Trophoblast cell (in vitro differentiated cells and primary cell): ENCODE measurements around the gene XPR1.

Experiments used
- DNase-seq, 2 donors: peaks; one replicate each; pipeline ENCODE4 v3.0.0-alpha.2; 2016
- H2AFZ ChIP-seq: 2 replicates; pipeline ENCODE4 v1.6.1; 2013; ENCODE audit warnings: low read length, moderate library complexity, mild to moderate bottlenecking; ENCODE audit not compliant: insufficient read depth, poor library complexity
- H2AK5ac ChIP-seq: 2 replicates; pipeline ENCODE4 v1.6.1; 2013; ENCODE audit warnings: mild to moderate bottlenecking, low read length
- H2BK120ac ChIP-seq: 2 replicates; pipeline ENCODE4 v1.6.1; 2013; ENCODE audit warnings: low read length, mild to moderate bottlenecking, moderate library complexity; ENCODE audit not compliant: insufficient read depth, poor library complexity
- H2BK12ac ChIP-seq: 2 replicates; pipeline ENCODE4 v1.6.1; 2013; ENCODE audit warnings: mild to moderate bottlenecking, low read length, moderate library complexity
- H2BK5ac ChIP-seq: 2 replicates; pipeline ENCODE4 v1.6.1; 2013; ENCODE audit warnings: low read length, low read depth, moderate library complexity, mild to moderate bottlenecking; ENCODE audit not compliant: poor library complexity
- H3K14ac ChIP-seq: 2 replicates; pipeline ENCODE4 v1.6.1; 2013; ENCODE audit warnings: mild to moderate bottlenecking, low read length
- H3K18ac ChIP-seq: 2 replicates; pipeline ENCODE4 v1.6.1; 2013; ENCODE audit warnings: mild to moderate bottlenecking, low read length
- H3K23ac ChIP-seq: 2 replicates; pipeline ENCODE4 v1.6.1; 2013; ENCODE audit warnings: low read length
- H3K27ac ChIP-seq: 2 replicates; pipeline ENCODE4 v1.5.1; 2013; ENCODE audit warnings: low read depth, mild to moderate bottlenecking, inconsistent platforms, low read length, moderate library complexity
- H3K27me3 ChIP-seq: 2 replicates; pipeline ENCODE4 v1.6.1; 2013; ENCODE audit warnings: inconsistent platforms, mild to moderate bottlenecking, low read length, moderate library complexity; ENCODE audit not compliant: insufficient read depth
- H3K36me3 ChIP-seq, 2 experiments: 1 replicate in 1 of 2; 2 replicates in 1 of 2; pipeline ENCODE4 v1.6.1; 2013; ENCODE audit warnings: low read length in 2 of 2, mild to moderate bottlenecking in 2 of 2, moderate library complexity in 1 of 2; ENCODE audit not compliant: insufficient read depth in 2 of 2, control insufficient read depth in 1 of 2
- H3K4ac ChIP-seq: 2 replicates; pipeline ENCODE4 v1.6.1; 2013; ENCODE audit warnings: low read depth, mild to moderate bottlenecking, low read length, moderate library complexity
- H3K4me1 ChIP-seq, 2 experiments: 1 replicate in 1 of 2; 2 replicates in 1 of 2; pipeline ENCODE4 v1.6.1; 2013; ENCODE audit warnings: low read length in 2 of 2, mild to moderate bottlenecking in 2 of 2, moderate library complexity in 1 of 2; ENCODE audit not compliant: insufficient read depth in 2 of 2, control insufficient read depth in 1 of 2
- H3K4me2 ChIP-seq: 2 replicates; pipeline ENCODE4 v1.6.1; 2013; ENCODE audit warnings: inconsistent platforms, mild to moderate bottlenecking, low read length, moderate library complexity
- H3K4me3 ChIP-seq: 2 replicates; pipeline ENCODE4 v1.5.1; 2013; ENCODE audit warnings: mild to moderate bottlenecking, low read depth, low read length, inconsistent platforms
- H3K79me1 ChIP-seq: one replicate; pipeline ENCODE4 v1.6.1; 2013; ENCODE audit warnings: low read length
- H3K79me2 ChIP-seq: 2 replicates; pipeline ENCODE4 v1.6.1; 2013; ENCODE audit warnings: low read length, mild to moderate bottlenecking; ENCODE audit not compliant: control insufficient read depth, insufficient read depth, poor library complexity
- H3K9ac ChIP-seq: 2 replicates; pipeline ENCODE4 v1.6.1; 2013; ENCODE audit warnings: mild to moderate bottlenecking, low read length
- H3K9me3 ChIP-seq: 2 replicates; pipeline ENCODE4 v1.6.1; 2013; ENCODE audit warnings: low read depth, mild to moderate bottlenecking, control low read depth, inconsistent platforms, low read length; ENCODE audit not compliant: insufficient read depth
- H4K12ac ChIP-seq: 2 replicates; pipeline ENCODE4 v1.6.1; 2013; ENCODE audit warnings: low read depth, mild to moderate bottlenecking, low read length, moderate library complexity
- H4K8ac ChIP-seq: 2 replicates; pipeline ENCODE4 v1.6.1; 2013; ENCODE audit warnings: low read depth, mild to moderate bottlenecking, low read length, moderate library complexity
- H4K91ac ChIP-seq: one replicate; pipeline ENCODE4 v1.6.1; 2013; ENCODE audit warnings: low read depth, mild to moderate bottlenecking, low read length, moderate library complexity
- WGBS: extraction: QIAGEN DNeasy Blood & Tissue Kit; methylation state at CpG from one replicate; pipeline ENCODE4 v1.1.7; 2013; ENCODE audit warnings: missing lambda C conversion rate; ENCODE audit not compliant: insufficient read length, insufficient coverage; ENCODE audit errors: extremely low coverage; 5-methylcytosine and 5-hydroxymethylcytosine counted together

Gene XPR1

GRCh38 chr1:180908074-180908765 is 276.4 kb downstream of the XPR1 start:
- Histone ChIP-seq H3K9me3 (peaks cover 2% of the 10 kb centered on the region), H3K36me3 (no peaks in the 10 kb centered on the region), H3K4ac (no peak overlapping the region), H3K4me1 (peaks cover 4 to 8% of the 10 kb centered on the region in 2 experiments), H3K14ac (no peak overlapping the region), H3K23ac (no peak overlapping the region), H3K18ac (no peak overlapping the region), H3K79me1 (peaks cover 8% of the 10 kb centered on the region), H2BK5ac (no peak overlapping the region), H4K8ac (no peak overlapping the region), H4K12ac (no peak overlapping the region), H2BK120ac (no peak overlapping the region), H3K79me2 (no peaks in the 10 kb centered on the region), H3K27me3 (peaks cover 13% of the 10 kb centered on the region), H3K4me2 (no peak overlapping the region), H4K91ac (no peak overlapping the region), H2AK5ac (no peak overlapping the region), H3K9ac (no peak overlapping the region), H3K27ac (no peak overlapping the region), H3K4me3 (no peak overlapping the region), H2BK12ac (no peak overlapping the region), H2AFZ (no peak overlapping the region)
- no peak for DNase-seq
- no CpG with 5 or more reads among the region's 15 CpGs for WGBS

DNA sequence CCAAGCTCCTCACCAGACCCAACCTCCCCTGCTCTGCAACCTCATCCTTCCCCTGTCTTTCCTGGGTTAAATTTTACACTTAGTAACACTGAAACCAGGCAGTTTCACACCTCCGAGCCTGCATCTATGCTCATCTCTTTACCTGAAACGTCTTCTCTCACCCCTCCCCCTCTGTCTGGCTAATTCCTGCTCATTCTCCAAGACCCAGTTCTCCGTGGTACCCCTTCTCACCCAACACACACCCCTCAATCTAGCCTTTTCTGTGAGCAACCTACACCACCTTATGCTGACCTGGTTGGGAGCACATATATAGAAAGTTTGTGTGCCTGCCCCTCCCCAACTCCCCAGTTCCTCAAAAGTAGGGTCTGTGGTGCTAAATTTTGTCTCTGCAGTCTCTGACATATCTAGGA is 277.2 kb downstream of the XPR1 start:
- Histone ChIP-seq H3K9me3 (peaks cover 2% of the 10 kb centered on the region), H3K18ac (no peak overlapping the region), H4K91ac (no peak overlapping the region), H2BK12ac (no peak overlapping the region), H3K4ac (no peak overlapping the region), H3K14ac (no peak overlapping the region), H3K79me2 (no peaks in the 10 kb centered on the region), H3K9ac (no peak overlapping the region), H4K12ac (no peak overlapping the region), H2BK5ac (no peak overlapping the region), H3K4me1 (peaks cover 4 to 8% of the 10 kb centered on the region in 2 experiments), H3K27ac (no peak overlapping the region), H2AFZ (no peak overlapping the region), H2AK5ac (no peak overlapping the region), H3K36me3 (no peaks in the 10 kb centered on the region), H3K23ac (no peak overlapping the region), H3K27me3 (peaks cover 15% of the 10 kb centered on the region), H3K79me1 (peaks cover 8% of the 10 kb centered on the region), H4K8ac (no peak overlapping the region), H3K4me2 (no peak overlapping the region), H2BK120ac (no peak overlapping the region), H3K4me3 (no peak overlapping the region)
- DNase-seq, result no peak
- no CpG with 5 or more reads among the region's 3 CpGs for WGBS

- Histone ChIP-seq H4K12ac (no peak overlapping the region), H3K36me3 (no peaks in the 10 kb centered on the region), H3K27me3 (peaks cover 15% of the 10 kb centered on the region), H2BK12ac (no peak overlapping the region), H3K18ac (no peak overlapping the region), H3K9me3 (peaks cover 2% of the 10 kb centered on the region), H3K4me1 (peaks cover 4 to 8% of the 10 kb centered on the region in 2 experiments), H3K79me1 (peaks cover 8% of the 10 kb centered on the region), H3K14ac (no peak overlapping the region), H3K23ac (no peak overlapping the region), H2AK5ac (no peak overlapping the region), H2BK5ac (no peak overlapping the region), H3K9ac (no peak overlapping the region), H2BK120ac (no peak overlapping the region), H4K91ac (no peak overlapping the region), H3K79me2 (no peaks in the 10 kb centered on the region), H3K4me2 (no peak overlapping the region), H3K27ac (no peak overlapping the region), H3K4me3 (no peak overlapping the region), H4K8ac (no peak overlapping the region), H2AFZ (no peak overlapping the region), H3K4ac (no peak overlapping the region)
- no CpG with 5 or more reads among the region's 5 CpGs for WGBS
- no peak for DNase-seq
Measured at GRCh38 chr1:180909462-180909976, 277.7 kb downstream of the XPR1 start.

DNA sequence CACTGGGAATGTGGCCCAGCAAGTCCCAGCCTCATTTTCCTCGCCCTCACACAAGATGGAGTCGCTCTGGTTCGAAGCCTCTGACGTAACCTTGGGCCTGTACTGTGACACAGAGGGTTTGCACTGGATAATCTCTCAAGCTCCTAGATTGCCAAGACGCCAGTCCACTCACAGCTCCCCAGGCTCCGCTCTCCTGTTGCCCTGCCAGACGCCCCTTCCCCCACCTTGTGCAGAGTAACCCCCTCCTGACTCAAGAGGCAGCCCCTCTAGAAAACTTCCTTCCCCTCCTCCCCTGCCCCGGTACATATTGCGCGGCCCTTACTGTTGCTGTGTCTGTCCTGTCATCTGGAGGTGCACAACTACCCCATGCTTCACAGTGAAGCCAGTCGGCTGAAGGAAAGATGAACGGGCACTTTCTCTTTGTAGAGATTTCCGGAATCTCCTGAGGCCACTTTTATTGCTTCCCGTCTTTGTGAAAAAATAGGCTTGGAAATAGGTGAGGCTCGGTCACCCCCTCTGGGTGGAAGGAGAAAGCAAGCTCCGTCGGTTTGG is 279.9 kb downstream of the XPR1 start:
- WGBS, result no CpG with 5 or more reads among the region's 17 CpGs
- peak; percentile 24 to 48 for DNase-seq
- Histone ChIP-seq H3K36me3 (no peaks in the 10 kb centered on the region), H3K4me2 (peak overlapping the region; percentile 75), H4K91ac (peak overlapping the region; percentile 25), H2AK5ac (no peak overlapping the region), H3K4me1 (peaks cover 4 to 8% of the 10 kb centered on the region in 2 experiments), H4K12ac (no peak overlapping the region), H3K23ac (no peak overlapping the region), H3K18ac (peak overlapping the region; percentile 8), H4K8ac (peak overlapping the region; percentile 37), H2BK12ac (no peak overlapping the region), H3K9ac (no peak overlapping the region), H3K27me3 (peaks cover 15% of the 10 kb centered on the region), H3K4ac (no peak overlapping the region), H3K9me3 (peaks cover 2% of the 10 kb centered on the region), H3K27ac (no peak overlapping the region), H2BK5ac (no peak overlapping the region), H3K79me1 (peaks cover 8% of the 10 kb centered on the region), H2BK120ac (no peak overlapping the region), H2AFZ (peak overlapping the region; percentile 79), H3K4me3 (no peak overlapping the region), H3K79me2 (no peaks in the 10 kb centered on the region), H3K14ac (no peak overlapping the region)
